K562 (cell line): ENCODE results near the gene C10orf71. TPM values are rescaled to one million over a fixed set of nuclear protein-coding genes. Genes with fewer than 3 reads are reported as not detected.

ENCODE experiments used
- AFF1 ChIP-seq, 2 experiments: fragments of 450-650 bp; IDR thresholded peaks; 2 replicates each; pipeline ENCODE4 v1.6.1; 2018; ENCODE audit warnings: mild to moderate bottlenecking in 2 of 2, low read depth in 1 of 2; ENCODE audit not compliant: partially characterized antibody in 2 of 2
- HDAC1 ChIP-seq, 2 experiments: fragments of 450-650 bp; IDR thresholded peaks; 2 replicates each; pipeline ENCODE4 v1.6.1; 2016 to 2017; ENCODE audit warnings: inconsistent platforms in 1 of 2, mild to moderate bottlenecking in 1 of 2, moderate library complexity in 1 of 2
- HINFP ChIP-seq: fragments of 450-650 bp; conservative IDR thresholded peaks from 2 replicates; pipeline ENCODE4 v1.6.1; 2016; ENCODE audit warnings: missing genetic modification characterization, low read depth, mild to moderate bottlenecking, control low read depth, missing compliant biosample characterization
- PREB ChIP-seq: sonication (generic); formaldehyde crosslinking; IDR thresholded peaks from 2 replicates; pipeline ENCODE4 v1.8.1; 2023; ENCODE audit warnings: mild to moderate bottlenecking, missing genetic modification reagents
- RBM22 ChIP-seq: fragments of 200-400 bp; formaldehyde crosslinking; IDR thresholded peaks from 2 replicates; pipeline ENCODE4 v1.6.1; 2018; ENCODE audit warnings: low read length, low read depth; ENCODE audit not compliant: poor library complexity, severe bottlenecking
- SMARCA5 ChIP-seq: fragments of 450-650 bp; IDR thresholded peaks from 2 replicates; pipeline ENCODE4 v1.6.1; 2016
- STAT6 ChIP-seq: sonication (generic); formaldehyde crosslinking; IDR thresholded peaks from 2 replicates; pipeline ENCODE4 v1.8.1; 2023; ENCODE audit warnings: mild to moderate bottlenecking, missing genetic modification reagents
- TFAP4 ChIP-seq: sonication (generic); formaldehyde crosslinking; IDR thresholded peaks from 2 replicates; pipeline ENCODE4 v1.8.0; 2022; ENCODE audit warnings: missing genetic modification reagents, mild to moderate bottlenecking, moderate library complexity, borderline replicate concordance
- ZNF311 ChIP-seq: fragments of 250-450 bp; sonication (Bioruptor Pico); IDR thresholded peaks from 2 replicates; pipeline ENCODE4 v1.4.0; 2020; ENCODE audit warnings: mild to moderate bottlenecking, moderate library complexity
- ZNF766 ChIP-seq: fragments of 200-800 bp; sonication (Bioruptor generic); conservative IDR thresholded peaks from 2 replicates; pipeline ENCODE4 v1.6.1; 2016; ENCODE audit warnings: missing genetic modification characterization, missing compliant biosample characterization
- polyA plus RNA-seq, 8 experiments: library from polyadenylated mRNA; depleted of rRNA in 4 of 8; stranded (reverse) in 5 of 8; unstranded in 3 of 8; fragments of >200 nt; fragmentation: Nextera tagmentation in 2 of 8; fragmentation: Illumina TruSeq in 1 of 8; extraction: Ambion mirVana in 2 of 8; extraction: Trizol in 1 of 8; gene quantifications; 2 replicates each; pipeline versions ENCODE4 v1.2.1 to v1.2.3, GENCODE V29; 2011 to 2014; ENCODE audit warnings: inconsistent platforms in 1 of 8, missing spikeins in 1 of 8
- total RNA-seq, 7 experiments: library from RNA; depleted of rRNA in 6 of 7; stranded (reverse); fragments of >200 nt in 6 of 7; fragmentation: Illumina TruSeq in 2 of 7; extraction: Trizol in 2 of 7; gene quantifications; 2 replicates each; pipeline versions ENCODE4 v1.2.1 to v1.2.3, GENCODE V29; 2011 to 2021; ENCODE audit warnings: low replicate concordance in 1 of 7

The C10orf71 gene
- total and polyA plus RNA-seq, 9 of the 15 experiments (the other 6 are each of a cell fraction or from before 2014, with no cell fraction given), result 0.06 to 4.5 (median 1.3) TPM

- TF ChIP-seq STAT6, result peak; percentile 73; the same call in 1 of the 2 replicates
- peak in 1 of 2 experiments; percentile 57; a peak in 1 of 4 replicates for TF ChIP-seq HDAC1 (IDR thresholded peaks at IDR 0.05)
- TF ChIP-seq AFF1 (IDR thresholded peaks at IDR 0.05; ENCODE audit: low read depth in 1 of 2, partially characterized antibody in 2 of 2), result peak in 1 of 2 experiments; percentile 57
- TF ChIP-seq PREB (CRISPR knock-in tag), result peak; percentile 87; the same call in 1 of the 2 replicates
- peak; percentile 16; the same call in 1 of the 2 replicates for TF ChIP-seq HINFP (tag)
- TF ChIP-seq ZNF311 (CRISPR knock-in tag), result peak; percentile 72; the same call in 1 of the 2 replicates
- TF ChIP-seq RBM22, result no peak
- TF ChIP-seq ZNF766 (CRISPR knock-in tag), result 0 out of 2 replicates have a peak, but pooled peaks have one; percentile 39
- TF ChIP-seq SMARCA5, result 0 out of 2 replicates have a peak, but pooled peaks have one; percentile 36
- peak; percentile 77 for TF ChIP-seq TFAP4 (CRISPR knock-in tag)
These were observed at the start of gene C10orf71 (continued) for GRCh38 chr10:49298983-49299815.
